GM18873 (cell line): ENCODE results near the gene PHLPP1.

Source experiments
- ATAC-seq: cut with Tn5 transposase; IDR thresholded peaks from one replicate; pipeline ENCODE4 v1.9.1; 2021; ENCODE audit warnings: mild to moderate bottlenecking, moderate library complexity, moderate number of reproducible peaks; ENCODE audit not compliant: unreplicated experiment, low FRiP score

The PHLPP1 gene

DNA sequence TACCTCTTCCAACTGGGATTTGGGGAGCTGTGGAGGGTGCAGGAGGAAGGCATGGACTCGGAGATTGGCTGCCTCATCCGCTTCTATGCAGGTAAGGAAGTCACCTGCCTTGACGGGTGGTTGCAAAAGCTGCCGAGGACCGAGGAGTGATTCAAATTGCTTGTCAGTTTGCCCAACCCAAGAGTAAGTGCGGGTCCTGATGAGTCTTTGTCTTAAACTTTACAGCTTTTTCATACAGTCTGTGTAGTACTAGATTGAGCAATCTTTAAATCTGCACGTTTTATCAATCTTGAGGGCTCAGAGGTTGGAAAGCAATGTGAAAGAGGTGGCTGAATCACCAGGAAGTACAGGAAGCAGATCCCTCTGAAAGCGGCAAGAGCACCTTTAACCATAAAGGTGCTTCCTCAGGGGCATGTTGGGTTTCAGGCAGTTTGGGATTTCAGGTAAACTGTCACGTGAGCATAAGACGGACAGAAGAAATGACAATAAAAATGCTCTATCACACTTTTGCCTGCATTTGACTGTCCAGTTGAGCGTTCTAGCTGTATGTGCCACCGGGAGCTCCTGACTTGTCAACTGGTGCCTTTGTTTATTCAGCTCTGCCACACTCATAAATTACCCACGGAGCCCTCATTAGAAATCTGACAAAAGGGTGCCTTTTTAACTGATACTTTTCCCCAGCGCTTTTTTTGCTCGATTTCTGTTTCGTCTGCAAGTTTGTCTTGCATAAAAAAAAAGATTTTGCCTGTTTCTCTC is 2.0 kb downstream of the PHLPP1 start:
- no peak for ATAC-seq

DNA sequence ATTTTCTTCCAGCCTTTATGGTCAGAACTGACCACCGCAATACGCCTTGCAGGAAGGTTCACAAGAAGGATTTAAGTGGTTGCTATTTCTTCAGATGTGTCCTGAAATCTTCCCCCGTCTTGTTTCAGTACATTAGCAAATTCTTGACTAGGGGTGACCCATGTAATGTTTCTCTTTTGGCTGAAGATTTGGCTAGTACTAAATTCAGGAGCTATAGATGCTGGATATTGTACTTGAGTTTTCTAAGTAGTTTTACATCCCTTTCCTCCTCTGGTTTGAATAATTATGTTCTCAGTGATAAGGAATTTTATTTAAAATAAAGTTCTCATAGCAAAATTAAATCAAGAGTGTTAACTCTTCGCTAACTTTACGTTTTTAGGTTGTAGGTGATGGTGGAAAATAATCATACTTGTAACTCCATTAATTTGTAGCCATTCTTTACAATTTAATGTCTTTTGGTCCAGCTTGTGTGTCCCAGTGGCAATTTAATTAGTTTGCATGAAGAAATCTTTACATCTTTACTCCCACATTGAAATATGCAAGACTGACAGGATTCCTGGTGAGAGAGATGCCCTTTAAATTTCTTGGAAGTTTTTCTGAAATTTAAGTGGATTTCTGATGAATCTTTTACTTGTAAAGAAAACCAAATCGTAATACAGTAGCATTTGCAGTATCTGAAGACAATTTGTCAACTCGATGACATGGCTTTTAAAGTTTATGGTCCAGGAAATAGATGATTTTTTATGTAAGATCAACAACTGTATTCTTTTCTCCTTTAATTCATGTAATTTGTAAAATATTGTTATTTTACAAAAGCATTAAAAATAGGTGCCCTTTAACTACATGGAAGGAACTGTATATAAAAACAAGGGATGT is 2.8 kb downstream of the PHLPP1 start:
- no peak for ATAC-seq

DNA sequence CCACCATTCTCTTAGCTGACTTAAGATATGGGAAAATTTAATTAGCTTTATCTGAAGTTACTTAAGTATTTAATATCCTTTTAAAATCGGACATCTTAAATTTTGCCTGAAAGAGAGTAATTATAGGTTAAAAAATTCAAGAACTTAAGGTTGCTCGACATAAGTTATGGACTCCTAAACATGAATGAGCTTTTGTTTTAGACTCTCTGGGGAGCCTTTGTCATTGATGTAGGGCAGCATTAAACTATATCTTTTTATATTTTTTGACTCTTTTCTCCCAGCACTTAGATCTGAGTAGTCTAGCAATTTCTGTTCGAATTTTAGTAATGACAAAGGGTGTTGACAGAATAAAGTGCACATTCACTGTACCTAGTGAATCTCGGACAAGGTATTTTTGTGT is 4.7 kb downstream of the PHLPP1 start:
- no peak for ATAC-seq

DNA sequence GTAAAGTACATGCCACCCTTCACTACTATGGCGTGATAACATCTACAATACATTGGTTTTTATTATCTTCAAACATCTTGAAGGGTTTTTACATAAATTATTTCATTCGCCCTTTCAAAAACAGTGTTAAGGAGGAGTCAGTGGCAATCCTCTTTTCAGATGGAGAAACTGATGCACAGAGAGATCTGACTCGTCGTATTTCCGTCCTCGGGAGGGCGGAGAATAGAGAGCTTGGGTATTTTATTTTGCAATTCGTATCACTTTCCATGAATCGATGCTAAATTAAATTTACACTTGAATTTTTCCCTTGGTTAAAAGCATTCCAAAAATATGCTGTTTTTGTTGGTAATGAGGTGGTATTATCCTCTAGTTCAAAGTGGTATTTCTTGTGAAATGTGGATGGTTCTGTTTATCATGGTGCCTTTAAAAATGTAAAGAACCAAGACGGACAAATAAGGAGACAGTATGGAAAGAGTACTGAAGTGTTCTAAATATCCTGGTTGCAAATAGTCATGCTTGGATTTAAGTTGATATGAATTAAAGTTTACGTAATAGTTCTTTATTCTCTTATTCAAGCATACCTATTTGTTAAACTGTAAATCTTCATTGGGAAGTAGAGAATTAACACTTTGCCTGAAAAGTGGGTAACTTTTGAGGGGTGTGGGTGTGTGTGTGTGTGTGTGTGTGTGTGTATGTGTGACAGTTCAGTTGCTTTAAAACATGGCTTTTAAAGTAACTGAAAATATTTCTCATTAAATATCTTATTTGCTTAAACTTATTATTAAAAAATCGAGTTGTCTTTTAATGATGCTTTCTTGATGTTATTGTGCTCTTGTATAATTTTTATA is 5.6 kb downstream of the PHLPP1 start:
- ATAC-seq: no peak

DNA sequence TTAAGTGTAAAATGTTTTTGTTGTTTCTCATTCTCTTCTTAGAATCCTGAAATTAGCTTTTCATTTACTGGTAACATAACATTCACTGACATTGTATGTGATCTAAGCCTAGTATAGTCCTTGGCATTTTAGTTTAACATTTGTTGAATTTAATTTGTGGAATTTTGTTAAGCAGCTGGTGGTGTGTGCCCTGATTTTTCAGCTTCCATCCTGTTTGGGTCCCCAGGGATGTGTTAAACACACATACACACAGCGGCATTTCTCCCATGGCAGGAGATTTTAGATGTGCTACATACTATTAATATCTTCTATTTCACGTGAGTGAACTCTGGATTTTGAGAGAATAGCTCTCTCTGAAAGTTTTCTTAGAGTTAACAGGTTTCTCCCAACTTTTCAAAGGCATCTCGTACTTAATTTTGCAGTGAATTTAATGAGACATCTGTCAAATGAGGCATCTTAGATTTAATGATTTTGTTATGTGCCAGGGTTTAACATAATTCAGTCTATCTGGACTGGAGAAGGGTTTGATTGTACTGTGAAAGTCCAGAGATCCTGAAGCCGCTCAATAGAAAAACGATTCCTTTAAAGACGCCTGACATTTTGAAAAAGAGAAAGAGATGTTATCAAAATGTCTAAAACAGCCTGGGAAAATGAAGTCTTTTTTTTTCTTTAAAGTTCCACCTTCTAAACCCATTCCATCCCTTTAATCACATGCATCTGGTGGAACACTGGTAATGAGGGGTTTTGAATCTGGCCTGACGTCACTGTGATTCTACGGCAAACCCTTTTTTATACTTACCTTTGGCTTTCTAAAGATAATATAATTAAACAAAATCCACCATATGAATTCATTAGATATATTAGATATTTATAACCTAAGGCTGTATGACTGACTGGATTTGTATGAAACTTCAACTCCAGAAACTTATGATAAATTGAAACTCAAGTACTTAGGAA is 6.8 kb downstream of the PHLPP1 start:
- no peak for ATAC-seq

DNA sequence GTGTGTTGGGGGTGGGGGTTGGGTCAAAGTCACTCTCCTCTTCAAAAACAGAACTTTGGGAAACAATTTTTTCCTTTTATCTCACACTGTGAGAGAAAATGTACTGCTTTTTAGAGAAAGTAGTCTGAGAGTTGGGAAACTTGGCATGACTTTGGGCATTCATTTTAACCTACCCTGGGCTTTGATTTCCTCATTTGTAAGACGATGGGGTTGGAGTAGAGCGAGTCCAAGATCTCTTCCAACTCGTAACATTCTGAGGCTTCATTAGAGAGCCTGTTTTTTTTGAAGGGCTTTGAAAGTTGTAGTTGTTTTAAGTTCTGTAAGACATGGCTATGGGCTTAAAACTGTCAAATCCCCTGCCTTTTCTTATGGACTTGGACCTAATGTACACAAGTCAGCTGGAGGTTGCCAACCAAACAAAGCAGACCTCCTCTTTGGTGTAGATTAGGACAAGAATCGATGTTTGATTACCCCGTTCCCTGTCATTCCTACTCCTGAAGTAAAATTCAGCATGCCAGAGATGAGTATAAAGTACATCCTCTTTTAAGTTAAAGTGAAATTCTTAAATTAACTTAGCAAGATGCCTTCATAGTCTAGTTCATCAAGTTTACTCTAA is 8.4 kb downstream of the PHLPP1 start:
- ATAC-seq: no peak

DNA sequence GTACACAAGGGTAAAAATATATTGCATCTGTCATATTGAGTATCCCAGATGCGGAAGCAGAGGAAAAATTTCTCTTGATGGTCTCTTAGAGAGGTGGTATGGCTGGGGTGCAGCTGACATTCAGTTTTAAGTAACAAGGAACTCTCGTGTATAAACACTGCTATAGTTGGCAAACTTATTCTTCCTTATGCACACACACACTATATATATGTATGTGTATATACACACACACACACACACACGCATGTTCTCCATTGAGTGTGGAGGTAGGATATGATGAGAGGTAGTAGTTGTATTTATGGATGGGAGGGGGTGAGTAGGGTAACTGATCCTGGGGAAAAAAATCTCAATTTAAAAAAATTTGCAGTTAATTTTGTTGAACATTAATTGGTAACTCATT is 10.6 kb downstream of the PHLPP1 start:
- ATAC-seq: no peak

DNA sequence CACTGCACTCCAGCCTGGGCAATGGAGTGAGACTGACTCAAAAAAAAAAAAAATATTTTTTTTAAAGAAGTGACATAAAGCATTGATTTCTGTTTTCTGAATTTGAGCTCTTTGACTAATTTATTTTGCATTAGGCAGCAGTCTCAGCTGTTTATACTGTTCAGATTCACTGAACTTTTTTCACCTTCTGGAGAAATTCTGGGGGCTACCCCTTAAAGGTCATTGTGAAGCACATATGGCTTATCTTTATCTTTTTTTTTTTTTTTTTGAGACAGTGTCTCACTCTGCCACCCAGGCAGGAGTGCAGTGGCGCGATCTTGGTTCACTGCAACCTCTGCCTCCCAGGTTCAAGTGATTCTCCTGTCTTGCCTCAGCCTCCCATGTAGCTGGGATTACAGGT is 12.9 kb downstream of the PHLPP1 start:
- ATAC-seq: no peak

DNA sequence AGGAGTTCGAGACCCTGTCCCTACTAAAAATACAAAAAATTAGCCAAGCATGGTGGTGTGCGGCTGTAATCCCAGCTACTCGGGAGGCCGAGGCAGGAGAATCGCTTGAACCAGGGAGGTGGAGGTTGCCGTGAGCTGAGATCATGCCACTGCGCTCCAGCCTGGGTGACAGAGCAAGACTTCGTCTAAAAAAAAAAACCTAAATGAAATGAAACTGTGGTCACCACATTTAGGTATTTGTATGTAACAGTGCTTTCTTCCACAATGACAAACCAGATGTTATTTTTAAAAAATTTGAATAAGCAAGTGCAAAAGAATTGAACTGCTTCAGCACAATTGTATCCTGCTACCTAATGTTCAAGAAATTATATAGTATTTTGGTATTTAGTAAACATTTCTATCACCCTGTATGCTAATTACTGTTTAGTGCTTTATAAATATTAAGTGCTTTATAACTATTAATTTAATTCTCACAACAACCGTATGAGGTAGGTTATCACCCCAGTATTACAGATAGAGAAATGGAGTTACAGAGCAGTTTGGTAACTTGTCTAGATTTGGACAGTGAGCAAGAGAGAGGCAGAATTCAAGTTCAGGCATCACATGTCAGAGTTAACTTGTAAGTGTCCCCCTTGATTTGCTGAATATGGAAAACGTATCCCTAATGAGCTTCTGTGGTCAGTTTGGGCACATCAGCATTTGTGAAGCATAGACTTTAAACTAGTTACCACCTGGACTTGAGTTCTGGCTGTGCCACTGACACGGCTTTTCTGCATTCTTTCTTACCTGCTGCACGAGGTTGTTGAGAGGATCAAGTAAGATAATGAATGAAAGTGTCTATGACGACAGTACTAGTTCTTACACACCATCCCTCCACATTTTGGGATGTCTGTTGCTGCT is 14.4 kb downstream of the PHLPP1 start:
- ATAC-seq: peak; percentile 85

DNA sequence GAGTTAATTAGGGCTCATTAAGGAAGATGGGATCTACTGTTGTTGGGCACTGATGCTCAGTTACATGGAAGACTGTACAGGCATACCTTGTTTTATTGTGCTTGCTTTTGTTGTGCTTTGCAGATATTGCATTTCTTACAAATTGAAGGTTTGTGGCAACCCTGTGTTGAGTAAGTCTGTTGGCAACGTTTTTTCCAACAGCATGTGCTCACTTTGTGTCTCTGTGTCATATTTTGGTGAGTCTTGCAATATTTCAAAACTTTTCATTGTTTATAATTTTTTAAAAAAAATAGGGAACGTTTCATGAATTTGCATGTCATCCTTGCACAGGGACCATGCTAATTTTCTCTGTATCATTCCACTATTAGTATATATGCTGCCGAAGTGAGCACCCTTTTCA is 15.6 kb downstream of the PHLPP1 start:
- no peak for ATAC-seq

DNA sequence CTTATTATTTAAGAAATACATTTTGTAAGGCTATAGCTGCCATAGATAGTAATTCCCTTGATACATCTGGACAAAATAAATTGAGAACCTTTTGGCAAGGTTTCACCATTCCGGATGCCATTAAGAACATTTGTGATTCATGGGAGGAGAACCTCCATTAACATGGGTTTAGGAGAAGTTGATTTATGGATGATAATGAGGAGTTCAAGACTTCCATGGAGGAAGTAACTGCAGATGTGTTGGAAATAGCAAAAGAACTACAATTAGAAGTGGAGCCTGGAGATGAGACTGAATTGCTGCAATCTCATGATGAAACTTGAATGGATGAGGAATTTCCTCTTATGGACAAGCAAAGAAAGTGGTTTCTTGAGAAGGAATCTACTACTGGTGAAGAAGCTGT is 17.3 kb downstream of the PHLPP1 start:
- no peak for ATAC-seq

DNA sequence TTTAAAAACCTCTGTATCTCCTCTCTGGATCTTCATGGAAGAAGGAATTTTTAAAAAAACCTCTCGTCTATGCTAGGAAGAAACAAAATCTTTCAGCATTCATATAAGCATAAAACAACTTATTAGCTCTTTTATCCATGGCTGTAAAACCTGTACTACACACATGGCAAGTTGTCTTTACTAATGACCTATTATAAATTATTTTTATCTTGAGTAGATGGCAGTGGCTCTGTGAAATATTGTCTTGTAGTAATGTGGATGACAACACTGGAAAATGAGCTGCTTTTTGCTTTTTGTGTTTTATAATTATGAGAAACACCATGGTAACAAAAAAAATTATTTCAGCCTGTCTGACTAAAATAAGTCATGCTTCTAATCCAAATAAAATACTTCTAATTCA is 18.9 kb downstream of the PHLPP1 start:
- no peak for ATAC-seq

DNA sequence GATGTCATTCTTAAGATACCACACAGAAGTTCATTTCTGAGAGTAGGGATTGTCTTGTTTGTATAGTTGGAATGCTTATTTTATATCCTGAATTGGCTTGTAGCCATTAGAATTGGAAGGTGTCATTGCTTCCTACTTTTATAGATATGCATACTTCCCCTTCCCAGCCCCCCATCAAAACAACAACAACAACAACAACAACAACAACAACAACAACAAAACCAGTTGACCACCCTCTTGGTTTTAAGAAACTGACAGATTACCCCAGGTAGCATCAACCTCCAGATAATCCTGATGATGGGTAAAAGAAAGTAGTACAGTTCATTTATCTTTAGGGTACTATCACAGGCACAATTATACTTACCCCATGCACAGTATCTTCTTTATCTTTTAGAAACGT is 20.0 kb downstream of the PHLPP1 start:
- ATAC-seq: no peak

DNA sequence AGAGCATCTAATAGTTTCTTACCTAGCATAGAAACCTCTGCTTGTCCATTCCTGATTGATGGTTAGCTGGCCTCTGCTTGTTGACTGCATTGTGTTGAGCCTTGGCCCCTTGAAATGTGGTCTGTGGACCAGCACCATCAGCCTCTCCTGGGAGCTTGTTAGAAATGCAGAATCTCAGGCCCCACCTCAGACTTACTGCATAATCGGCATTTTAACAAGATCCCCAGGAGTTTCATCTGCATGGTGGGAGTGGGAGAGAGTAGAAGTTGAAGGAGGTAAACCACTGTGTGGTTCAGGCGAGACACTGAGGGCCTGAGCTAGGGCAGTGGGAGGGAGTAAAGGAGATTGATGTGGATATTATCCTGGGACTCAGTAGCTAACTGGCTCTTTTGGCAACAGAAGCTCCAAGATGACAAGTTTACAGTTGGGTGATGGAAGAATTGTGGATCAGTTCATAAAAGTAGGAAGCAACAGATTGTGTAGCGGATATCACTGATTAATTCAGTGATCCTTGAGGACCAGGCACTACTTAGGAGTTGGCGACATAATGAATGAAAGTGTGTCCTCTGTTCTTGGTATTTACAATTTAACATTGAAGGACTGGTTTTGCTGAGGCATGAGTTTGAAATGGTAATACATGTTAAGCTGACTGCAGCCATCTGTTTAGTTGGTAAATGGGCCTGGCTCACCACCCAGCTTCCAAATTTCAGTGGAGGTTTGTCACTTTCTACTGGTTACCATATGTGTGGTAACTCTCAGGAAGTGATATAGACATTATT is 20.9 kb downstream of the PHLPP1 start:
- no peak for ATAC-seq

DNA sequence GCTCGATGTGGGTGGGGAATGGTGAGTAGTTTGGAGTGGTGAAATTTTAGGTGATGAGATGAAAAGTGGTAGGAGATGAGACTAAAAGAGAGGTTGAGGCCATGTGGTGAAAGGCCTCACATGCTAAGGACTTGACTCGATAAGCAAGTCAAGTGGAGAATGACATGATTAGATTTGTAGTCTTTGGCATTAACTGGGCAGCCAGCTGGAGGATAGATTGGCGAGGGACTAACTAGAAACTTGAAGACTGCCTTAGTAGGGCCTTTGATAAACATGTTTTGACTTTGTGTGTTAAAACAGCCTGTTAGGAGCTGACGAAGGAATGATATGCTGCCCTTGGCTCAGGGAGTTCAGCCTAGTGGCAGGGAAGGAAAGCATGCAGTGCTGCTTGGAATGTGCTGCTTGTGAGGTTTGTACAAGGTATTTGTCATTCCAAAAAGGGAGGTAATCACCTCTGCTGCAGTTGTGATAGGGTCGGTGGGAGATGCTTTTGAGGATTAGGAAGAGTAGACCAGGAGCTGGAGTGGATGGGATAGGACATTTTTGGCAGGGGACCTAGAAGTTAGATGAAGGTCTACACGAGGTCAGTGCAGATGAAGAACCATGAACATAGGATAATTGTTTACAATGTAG is 22.0 kb downstream of the PHLPP1 start:
- ATAC-seq: no peak

DNA sequence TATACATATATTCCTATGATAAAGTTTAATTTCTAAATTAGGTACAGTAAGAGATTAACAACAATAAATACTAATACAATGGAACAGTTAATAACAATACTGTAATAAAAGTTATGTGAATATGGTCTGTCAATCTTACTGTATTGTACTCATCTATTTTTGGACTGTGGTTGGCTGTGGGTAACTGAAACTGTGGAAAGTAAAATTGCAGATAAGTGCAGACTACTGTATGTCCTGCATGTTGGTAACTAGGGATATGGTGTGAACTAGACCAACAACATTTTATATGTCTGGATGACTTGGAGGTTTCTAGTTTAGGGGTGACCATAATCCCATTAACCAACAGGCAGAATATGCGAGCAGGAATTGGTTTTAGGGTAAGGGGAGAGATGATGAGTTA is 23.3 kb downstream of the PHLPP1 start:
- no peak for ATAC-seq

DNA sequence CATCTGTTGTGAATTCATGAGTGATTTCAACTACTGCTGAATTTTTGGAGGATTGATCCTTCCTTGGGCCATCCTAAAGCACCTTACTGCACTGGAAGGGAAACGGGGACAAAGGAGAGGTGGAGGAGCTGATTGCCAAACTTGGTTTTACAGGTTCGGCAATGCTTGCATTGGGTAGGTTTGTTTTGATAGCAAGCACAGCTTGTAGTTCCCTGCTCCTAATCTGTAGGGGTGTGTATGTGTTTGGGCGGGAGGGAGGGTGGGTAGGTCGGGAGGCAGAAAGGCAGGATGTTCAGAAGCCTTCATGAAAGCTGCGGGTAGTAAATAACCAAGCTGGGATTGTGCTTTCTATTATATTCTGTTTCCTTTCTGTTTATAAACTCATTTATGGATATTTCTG is 24.6 kb downstream of the PHLPP1 start:
- no peak for ATAC-seq
